IPS DF 4.7 (cell line): Measurements from ENCODE around the gene CMTM4.
A peak's percentile ranks its signal among the peaks of the same experiment; 100 is the strongest.
"Not testable (repeated sequence)": the region's sequence is repeated elsewhere in the genome, so short reads cannot be mapped to it uniquely, and the experiment has no call there.

Experiments
- DNase-seq: peaks from one replicate; pipeline ENCODE4 v3.0.0-alpha.2; 2013; ENCODE audit warnings: low spot score; ENCODE audit errors: extremely low read depth

Gene CMTM4

DNA sequence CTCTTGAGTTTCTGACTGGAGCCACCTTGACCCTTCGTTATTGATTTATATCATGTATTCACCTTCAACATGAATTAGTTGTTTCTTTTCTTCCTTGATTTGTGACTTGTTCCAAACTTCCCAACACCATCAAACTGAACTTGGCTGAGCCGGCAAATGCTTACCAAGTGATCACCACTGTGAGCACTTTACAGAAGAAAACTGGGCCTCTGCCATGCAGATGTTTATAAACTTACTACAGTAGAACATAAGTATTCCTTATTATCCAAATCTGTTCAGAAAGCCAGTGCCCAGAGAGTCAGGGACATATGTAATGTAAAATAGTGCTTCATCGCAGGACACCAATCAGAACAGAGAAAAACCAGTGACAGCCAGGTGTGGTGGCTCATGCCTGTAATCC is 19.9 kb downstream of the CMTM4 start:
- DNase-seq: no peak

DNA sequence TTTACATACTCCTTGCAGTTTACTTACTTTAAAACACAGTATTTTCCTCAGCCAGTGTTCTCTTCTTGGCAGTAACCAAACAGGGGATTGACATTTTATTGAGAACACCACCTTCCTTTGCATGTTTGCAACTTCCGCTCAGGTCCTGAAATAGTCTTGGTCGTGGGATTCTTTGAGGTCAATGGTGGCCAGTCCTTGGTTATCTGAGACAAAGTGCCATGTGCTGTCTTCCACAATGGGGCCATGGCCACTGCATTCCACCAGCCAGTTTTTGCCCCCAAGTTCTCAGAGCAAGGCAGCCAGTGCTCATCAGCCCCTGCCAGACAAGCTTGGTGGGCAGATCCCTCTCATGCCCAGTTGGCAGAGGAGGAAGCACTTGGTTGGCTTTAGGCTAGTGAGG is 22.9 kb downstream of the CMTM4 start:
- no peak for DNase-seq

DNA sequence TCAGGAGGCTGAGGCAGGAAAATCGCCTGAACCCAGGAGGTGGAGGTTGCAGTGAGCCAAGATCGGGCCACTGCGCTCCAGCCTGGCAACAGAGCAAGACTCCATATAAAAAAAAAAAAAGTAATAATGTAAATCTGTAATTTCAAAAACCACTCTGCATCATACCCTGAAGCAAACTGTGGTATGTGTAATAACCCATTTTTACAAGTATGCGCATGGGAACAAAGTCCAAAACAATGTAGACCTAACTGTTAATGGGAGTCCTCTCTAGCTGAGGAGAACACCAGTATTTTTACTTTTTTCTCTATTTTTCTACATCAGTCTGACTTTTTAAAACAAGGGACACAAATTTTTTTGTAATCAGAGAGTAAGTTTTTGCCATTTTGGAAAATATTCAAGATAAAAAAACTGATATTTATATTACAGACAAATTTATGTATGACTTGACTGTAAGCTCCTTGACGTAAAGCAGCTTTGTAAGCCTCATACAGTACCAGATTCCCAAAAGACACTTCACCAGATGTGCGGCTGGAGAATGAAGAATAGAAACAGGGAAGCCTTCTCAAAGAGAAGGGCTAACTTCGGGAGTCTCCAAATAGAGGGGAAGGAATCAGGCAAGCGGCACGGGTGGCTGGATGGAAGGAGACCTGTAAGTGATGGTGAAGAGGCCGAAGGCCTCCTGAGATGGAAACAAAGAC is 25.7 kb downstream of the CMTM4 start:
- DNase-seq: no peak

DNA sequence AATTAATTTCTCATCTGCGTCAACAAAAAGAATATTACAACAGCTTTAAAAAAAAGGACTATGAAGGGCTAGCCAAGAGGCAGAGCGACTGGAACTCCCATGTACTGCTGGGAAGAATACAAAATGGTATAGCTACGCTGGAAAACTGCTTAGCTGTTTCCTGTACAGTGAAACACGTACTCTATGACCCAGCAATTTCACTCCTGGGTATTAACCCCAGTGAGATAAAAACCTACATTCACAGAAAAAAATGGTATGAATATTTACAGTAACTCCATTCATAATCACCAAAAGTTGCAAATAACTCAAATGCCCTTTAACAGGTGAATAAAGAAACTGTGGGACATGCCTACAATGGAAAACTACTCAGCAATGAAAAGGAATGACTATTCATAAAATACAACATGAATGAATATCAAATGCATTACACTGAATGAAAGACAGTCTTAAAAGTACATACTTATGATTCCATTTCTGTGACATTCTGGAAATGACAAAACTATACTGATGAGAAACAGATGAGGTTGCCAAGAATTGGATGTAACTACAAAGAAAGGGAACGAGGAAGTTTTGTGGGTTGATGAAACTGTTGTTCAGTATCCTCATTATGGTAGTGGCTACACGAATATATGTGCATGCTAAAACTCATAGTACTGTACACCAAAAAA is 27.6 kb downstream of the CMTM4 start:
- DNase-seq: no peak

DNA sequence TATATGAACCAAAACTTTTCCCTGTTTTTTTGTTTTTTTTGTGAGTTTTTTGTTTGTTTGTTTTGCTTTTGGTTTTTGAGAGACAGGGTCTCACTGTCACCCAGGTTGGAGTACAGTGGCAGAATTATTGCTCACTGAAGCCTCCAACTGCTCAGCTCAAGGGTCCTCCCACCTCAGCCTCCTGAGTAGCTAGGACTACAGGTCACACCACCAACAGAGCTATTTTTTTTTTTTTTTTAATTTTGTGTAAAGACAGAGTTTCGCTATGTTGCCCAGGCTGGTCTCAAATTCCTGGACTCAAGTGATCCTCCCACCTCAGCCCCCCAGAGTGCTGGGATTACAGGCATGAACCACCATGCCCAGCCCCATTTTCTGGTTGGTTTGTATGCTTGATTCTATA is 28.6 kb downstream of the CMTM4 start:
- DNase-seq: no peak

DNA sequence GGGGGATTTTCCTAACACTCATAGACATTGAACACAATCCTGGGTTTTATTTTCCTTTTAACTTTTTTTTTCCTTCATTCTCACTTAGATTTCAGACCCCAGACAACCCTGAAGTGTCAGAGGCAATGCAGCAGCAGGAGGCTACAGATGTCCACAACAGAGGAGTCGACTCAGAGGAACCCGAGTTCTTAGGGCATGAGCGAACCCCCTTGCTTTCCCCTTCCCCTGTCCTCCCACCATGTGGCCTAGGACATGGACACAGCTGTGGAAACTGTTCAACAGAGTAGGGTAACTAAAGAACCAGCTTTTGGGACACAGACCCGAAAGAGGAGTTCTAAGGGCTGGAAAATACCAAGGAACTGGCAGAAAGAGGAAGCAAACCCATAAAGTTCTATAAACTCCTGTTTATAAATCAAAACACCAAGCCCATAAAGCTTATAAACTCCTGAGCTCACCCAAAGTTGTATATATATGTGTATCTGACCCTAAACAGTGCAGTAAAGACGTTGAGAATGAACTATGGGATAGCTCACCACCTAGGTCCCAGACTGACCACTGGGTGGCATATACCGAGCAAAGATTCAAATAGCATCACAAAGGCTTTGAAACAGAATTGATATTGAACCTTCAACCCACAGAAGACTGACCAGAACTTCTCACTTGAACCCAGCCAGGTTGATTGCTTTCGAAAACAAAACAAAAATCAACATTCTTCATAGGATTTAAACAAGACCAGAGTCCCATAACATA is 33.9 kb downstream of the CMTM4 start:
- no peak for DNase-seq

DNA sequence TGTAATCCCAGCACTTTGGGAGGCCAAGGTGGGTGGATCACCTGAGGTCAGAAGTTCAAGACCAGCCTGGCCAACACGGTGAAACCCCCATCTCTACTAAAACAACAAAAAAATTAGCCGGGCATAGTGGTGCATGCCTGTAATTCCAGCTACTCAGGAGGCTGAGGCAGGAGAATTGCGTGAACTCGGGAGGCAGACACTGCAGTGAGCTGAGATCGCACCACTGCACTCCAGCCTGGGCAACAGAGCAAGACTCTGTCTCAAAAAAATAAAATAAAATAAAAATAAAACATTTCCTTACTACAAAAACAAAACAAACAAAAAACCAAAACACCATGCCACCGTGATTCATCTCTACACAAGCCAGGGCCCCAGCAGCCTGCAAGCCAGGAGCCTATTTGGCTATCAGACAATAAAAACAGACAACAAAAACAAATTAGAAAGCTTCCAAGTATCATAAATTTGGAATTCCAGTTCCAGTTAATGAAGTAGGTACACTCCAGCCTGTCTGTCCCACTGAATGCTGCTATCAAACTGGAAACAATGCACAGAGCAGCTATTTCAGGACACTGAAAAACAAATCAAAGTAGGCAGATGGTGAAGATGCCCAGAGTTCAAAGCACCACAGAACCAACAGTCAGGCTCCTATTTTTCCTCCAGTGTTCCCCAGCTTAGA is 34.7 kb downstream of the CMTM4 start:
- not testable (repeated sequence) for DNase-seq

DNA sequence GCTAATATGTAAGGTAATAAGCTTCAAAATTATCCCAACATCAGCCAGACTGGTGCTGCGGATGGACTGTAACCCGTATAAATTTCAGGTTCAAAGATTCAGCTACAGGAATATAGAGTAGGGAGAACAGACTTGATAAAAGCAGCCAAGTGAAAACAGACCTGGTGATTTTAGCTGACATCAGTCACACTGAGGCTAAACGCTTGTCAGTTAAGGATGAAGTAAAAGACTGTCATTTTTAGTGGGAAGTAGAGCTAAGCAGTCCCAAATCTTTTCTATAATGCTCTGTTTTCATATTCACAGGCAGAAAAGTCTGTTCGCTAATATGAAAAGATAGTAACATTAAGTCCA is 35.4 kb downstream of the CMTM4 start:
- no peak for DNase-seq

DNA sequence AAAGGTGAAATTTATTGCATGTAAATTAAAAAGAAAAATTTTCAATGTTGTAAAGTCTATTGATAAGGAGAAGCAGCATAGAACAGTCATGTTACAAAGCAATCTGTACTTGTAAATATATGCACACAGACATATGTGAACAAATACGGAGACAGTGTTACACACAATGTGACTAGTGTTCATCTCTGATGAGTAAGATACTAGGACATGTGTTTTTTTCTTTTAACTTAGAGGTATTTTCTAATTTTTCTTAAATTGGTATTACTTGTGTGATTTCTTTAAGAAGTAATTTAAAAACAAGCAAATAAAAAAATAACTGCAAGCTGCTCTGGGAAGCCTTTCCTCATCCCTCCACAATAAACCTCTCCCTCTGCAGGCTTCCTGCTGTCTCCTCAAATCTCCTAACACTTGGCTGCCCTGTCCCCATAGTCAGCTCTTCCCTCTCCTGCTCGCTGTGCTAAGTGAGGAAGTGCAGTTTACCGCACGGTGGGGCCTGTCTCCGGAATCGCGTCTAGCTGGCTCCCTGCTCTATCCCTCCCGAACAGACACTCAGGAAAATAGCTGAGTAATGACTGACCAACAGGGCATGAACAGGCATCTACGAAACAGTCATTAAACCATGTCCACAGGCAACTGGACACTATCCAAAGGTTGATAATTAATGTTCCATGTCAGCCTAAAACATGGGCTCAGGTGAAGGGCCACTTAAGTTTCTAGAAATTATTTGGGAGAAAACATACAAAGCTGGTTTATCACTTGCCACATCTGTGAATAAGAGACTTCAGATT is 35.9 kb downstream of the CMTM4 start:
- no peak for DNase-seq

DNA sequence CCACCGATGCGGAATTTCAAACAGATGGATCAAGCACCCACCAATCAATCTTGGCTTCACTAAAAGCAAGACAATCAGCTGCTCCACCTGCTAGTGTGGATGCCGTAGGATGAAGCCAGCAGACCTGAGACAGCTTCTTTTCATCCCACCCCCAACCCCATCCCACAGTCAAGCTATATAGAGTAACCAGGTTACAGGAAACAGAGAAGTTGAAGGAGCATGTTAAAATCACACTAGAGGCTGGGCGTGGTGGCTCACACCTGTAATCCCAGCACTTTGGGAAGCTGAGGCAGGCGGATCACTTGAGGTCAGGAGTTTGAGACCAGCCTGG is 37.7 kb downstream of the CMTM4 start:
- no peak for DNase-seq

DNA sequence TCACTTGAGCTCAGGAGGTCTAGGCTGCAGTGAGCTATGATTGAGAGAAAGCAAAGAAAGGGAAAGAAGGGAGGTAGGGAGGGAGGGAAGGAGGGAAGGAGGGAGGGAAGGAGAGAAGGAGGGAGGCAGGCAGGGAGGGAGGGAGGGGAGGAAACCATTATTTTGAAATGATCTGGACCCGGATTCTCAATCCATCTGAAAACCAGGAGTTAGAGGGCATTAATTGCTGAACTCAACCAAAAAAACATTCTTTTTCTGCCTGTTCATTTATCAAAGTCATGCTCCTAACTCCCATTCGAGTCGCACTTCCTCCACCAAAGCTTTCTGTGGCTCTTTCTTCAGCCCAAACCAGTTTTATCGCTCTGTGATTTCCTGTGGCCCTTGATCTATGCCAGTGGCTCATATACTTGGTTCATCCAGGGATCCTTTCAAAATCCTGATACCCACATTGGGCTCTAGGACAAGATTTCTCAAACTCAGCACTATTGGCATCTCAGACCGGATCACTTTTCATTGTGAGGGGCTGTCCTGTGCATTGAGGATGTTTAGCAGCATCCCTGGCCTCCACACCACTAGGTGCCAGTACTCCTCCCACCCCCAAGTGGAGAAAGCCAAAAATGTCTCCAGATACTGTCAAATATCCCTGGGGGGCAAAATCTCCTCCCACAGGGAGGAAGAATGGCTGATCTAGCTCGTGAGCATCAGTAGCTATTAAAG is 38.2 kb downstream of the CMTM4 start:
- DNase-seq: no peak

DNA sequence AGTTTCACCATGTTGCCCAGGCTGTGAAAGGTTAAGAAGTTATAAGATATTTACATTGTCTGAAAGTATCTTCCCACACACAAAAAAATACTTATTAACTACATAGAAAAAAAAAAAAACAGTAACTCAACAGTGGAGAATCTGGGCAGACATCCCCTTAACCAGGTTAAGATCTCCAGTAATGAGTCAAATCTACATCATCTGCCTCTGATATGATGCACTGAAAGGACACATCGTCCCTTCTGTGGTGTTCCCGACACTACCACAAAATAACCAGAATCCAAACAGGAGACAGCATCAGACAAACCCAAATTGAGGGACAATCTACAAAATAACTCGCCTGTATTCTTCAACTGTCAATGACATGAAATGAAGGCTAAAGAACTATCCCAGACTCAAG is 40.0 kb downstream of the CMTM4 start:
- DNase-seq: no peak

DNA sequence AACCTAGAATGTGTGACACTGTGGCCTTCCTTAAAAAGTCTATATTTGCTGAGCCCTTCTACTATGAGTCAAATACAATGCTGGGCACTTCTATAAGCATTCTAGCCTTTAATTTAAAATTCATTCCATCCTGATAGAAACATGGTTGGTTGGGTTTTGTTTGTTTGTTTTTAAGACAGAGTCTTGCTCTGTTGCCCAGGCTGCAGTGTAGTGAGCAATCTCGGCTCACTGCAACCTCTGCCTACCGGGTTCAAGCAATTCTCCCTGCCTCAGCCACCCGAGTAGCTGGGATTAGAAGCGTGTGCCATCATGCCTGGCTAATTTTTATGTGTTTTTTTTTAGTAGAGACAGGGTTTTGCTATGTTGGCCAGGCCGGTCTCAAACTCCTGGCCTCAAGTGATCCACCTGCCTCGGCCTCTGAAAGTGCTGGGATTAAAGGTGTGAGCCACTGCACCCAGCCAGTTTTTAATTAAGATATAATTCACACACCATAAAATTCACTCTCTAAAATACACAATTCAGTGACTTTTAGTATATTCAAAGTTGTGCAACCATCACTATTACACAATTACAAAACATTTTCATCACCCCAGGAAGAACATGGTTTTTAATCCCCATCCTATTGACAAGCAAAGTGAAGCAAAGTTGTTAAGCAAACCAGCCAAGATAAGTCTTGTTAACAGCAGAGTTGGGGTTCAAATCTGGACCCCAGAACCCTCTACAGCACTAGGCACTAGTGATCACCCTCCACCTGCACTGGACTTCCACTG is 42.8 kb downstream of the CMTM4 start:
- DNase-seq: no peak

DNA sequence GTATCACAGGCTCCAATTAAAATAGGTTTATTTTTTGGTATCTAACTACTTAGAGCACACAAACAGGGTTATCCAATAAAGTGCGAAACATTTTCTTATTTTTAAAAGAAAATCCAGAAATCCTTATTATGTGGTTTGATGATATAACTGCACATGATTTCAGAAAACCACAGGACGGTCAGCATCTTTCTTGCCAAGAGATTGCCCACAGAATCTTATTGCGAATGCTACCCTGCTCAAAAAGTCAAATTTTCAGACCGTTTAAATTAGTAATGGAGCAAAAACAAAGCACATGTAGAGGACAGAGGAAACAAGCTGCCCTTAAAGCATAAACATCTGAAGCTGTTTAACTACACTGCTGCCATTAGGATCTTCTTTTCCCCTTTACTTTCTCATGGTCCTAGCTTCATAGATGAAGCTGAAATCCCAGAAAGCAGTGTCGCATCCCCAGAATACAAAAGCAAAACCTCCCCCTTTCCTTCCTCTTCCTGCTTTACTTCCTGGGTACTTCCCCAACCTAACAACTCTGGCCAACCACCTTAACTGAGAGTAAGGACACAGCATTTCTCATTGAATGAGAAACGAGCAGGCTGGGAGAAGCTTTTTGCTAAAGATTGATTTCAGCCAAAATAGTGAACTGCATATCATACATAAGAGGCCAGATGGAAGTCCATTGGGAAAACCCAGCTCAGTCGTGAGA is 43.7 kb downstream of the CMTM4 start:
- no peak for DNase-seq

DNA sequence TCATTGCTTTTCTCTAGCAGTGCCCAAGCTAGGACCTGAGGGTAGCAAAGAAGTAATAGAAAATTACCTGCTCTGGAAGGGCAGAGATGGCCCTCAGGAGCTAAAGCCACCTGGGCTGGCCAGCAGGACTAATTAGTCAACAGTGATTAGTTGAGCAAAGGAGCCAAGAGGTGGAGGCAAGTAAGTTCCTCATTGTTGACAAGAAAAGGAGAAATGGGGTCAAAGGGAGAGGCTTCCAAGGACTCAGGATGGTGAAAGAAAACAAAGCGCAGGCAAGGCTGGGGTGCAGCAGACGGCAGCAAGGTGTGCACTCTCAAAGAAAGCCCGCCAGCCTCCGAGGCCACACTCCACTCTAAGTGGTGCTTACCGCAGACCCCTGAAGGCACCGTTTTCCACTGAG is 44.6 kb downstream of the CMTM4 start:
- no peak for DNase-seq

DNA sequence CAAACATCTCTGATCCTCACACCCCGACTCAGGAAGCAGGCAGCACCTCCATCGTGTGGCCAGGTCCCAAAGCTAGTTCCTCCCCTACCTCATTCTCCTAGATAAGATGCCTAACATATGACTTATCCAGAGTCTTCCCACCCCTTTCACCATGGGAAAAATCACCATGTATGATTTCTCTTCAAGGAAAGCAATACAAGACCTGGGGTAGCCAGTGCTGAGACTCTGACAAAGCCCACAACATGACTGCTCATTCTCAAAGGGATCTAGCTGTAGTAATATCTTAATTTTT is 45.1 kb downstream of the CMTM4 start:
- no peak for DNase-seq

DNA sequence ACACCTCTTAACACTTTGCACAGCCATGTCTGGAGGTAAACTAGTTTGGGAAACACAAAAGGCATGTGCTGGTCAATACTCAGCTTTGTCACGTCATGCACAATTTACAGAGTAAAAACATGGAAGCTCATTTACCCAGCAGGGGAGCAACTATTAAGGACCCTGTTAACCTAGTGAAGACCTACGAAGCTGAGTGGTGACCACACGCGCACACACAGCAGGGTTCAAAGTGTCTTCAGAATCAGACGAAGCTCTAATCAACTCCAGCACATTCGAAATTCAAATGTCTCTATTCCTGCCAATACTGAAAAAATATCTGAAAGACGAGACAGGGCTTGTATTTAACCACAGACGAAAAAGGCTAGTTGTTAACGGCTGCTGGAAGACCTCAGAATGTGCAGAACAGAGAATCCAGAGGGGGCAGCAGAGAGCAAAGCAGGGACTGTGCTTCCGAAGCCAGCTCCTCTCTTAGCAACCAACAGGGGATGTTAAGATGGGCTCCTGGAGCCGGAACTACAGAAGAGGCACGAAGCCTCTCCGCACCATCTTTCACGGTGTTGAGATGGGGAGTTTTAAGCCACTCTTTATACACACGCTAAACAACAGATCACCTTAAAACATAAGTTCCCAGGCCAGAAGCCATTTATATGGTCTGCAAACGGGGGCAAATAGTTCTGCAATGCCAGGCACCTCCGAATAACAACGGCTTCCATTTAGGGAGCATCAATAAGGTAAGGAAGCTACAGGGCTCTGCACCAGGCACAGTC is 45.7 kb downstream of the CMTM4 start:
- DNase-seq: peak; percentile 76

DNA sequence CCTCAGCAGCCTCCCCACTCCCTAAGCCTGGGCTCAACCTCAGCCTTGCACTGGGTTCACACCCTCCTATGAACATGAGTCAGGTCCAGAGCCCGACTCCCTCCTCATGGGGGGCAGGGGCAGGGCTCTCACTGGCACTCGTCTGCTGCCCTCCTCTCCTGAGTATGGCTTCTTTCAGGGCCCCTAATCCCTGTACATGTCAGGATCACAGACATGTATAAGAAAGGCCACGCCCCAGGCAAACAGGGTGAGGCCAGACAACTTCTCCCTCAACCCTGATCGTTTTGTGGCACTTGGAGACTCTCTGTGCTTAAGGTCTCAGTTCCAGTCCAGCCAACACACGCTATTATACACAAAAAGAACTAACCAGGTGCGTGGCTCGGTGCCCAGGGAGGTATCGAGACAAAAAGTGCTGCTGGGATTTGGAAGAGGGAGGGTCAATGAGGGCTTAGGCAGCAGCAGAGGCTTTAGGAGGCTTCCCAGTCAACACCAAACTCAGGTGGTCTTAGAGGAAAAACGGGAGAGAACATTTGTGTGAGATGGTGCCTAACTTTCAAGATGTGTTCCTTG is 46.8 kb downstream of the CMTM4 start:
- DNase-seq: no peak

DNA sequence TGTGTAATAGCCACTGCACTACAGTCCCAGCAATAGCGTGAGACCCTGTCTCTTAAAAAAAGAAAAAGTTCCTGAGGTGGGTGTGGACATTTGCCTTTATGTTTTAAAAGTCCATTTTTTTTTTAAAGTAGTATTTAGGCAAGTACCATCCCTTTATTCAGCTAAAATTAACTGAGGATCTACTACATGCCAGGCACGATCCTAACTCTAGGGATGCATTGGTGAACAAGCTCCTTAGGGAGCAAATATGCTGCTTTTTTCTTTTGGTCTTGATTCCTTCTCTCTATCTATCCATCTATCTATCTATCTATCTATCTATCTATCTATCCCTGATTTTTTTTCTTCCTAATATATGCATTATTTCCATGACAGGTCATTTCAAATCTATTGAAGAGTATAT is 47.4 kb downstream of the CMTM4 start:
- no peak for DNase-seq
